ENCODE results near the gene GNG4. TPM values are rescaled to one million over a fixed set of nuclear protein-coding genes. Genes with fewer than 3 reads are reported as not detected.
A peak's percentile ranks its signal among the peaks of the same experiment; 100 is the strongest.

The GNG4 gene
- total RNA-seq, 2 donors from 2014 or later, result 13.5 to 14.2 TPM

- Mint-ChIP-seq H3K27me3 (ENCODE audit: insufficient read depth) (no peaks in the 10 kb centered on the region), H3K4me3 (no peak overlapping the region), H3K27ac (no peak overlapping the region), H3K4me1 (peaks cover 16% of the 10 kb centered on the region), H3K9me3 (no peaks in the 10 kb centered on the region), H3K36me3 (ENCODE audit: low read depth) (no peaks in the 10 kb centered on the region)
- peak; percentile 65 for TF ChIP-seq CTCF (conservative IDR thresholded peaks at IDR 0.05)
- Histone ChIP-seq H3K27me3 (ENCODE audit: control insufficient read depth, insufficient read depth, low read length, poor library complexity, severe bottlenecking) (no peaks in the 10 kb centered on the region), H3K36me3 (ENCODE audit: control insufficient read depth, insufficient read depth, low read length) (no peaks in the 10 kb centered on the region), H3K4me3 (ENCODE audit: low read length) (no peak overlapping the region), H3K27ac (ENCODE audit: low read depth, low read length) (no peak overlapping the region), H3K9me3 (ENCODE audit: control insufficient read depth, low read length) (no peaks in the 10 kb centered on the region), H3K9ac (ENCODE audit: extremely low read depth, low read length, poor library complexity, severe bottlenecking) (no peak overlapping the region), H3K4me1 (ENCODE audit: control insufficient read depth, insufficient read depth, low read length) (no peaks in the 10 kb centered on the region)
- WGBS, 2 experiments (ENCODE audit: insufficient coverage in 1 of 2, insufficient read length in 1 of 2), result 90 to 91% methylated on average over 6 to 7 of the region's 7 CpGs
- DNase-seq, result peak; percentile 78
Observed at GRCh38 chr1:235631816-235632215, 17.8 kb downstream of the GNG4 start.

- DNase-seq, result no peak
- WGBS, 2 experiments (ENCODE audit: insufficient coverage in 1 of 2, insufficient read length in 1 of 2), result 77 to 80% methylated on average over 8 to 10 of the region's 10 CpGs
- Histone ChIP-seq H3K27me3 (ENCODE audit: control insufficient read depth, insufficient read depth, low read length, poor library complexity, severe bottlenecking) (no peaks in the 10 kb centered on the region), H3K27ac (ENCODE audit: low read depth, low read length) (no peak overlapping the region), H3K4me1 (ENCODE audit: control insufficient read depth, insufficient read depth, low read length) (no peaks in the 10 kb centered on the region), H3K9me3 (ENCODE audit: control insufficient read depth, low read length) (no peaks in the 10 kb centered on the region), H3K9ac (ENCODE audit: extremely low read depth, low read length, poor library complexity, severe bottlenecking) (no peak overlapping the region), H3K36me3 (ENCODE audit: control insufficient read depth, insufficient read depth, low read length) (no peaks in the 10 kb centered on the region), H3K4me3 (ENCODE audit: low read length) (no peak overlapping the region)
- no peaks in the 10 kb centered on the region for H3K27me3 Mint-ChIP-seq (ENCODE audit: insufficient read depth)
- peaks cover 21% of the 10 kb centered on the region for H3K4me1 Mint-ChIP-seq
- no peak for TF ChIP-seq CTCF (conservative IDR thresholded peaks at IDR 0.05)
- no peaks in the 10 kb centered on the region for H3K9me3 Mint-ChIP-seq
- H3K36me3 Mint-ChIP-seq (ENCODE audit: low read depth), result no peaks in the 10 kb centered on the region
- no peak overlapping the region for H3K4me3 Mint-ChIP-seq
- no peak overlapping the region for H3K27ac Mint-ChIP-seq
Observed at GRCh38 chr1:235628316-235629005, 21.1 kb downstream of the GNG4 start.

GRCh38 chr1:235625831-235626230 lies 23.8 kb downstream of the GNG4 start:
- Histone ChIP-seq H3K4me3 (ENCODE audit: low read length) (no peak overlapping the region), H3K27me3 (ENCODE audit: control insufficient read depth, insufficient read depth, low read length, poor library complexity, severe bottlenecking) (no peaks in the 10 kb centered on the region), H3K9me3 (ENCODE audit: control insufficient read depth, low read length) (no peaks in the 10 kb centered on the region), H3K4me1 (ENCODE audit: control insufficient read depth, insufficient read depth, low read length) (no peaks in the 10 kb centered on the region), H3K9ac (ENCODE audit: extremely low read depth, low read length, poor library complexity, severe bottlenecking) (no peak overlapping the region), H3K27ac (ENCODE audit: low read depth, low read length) (no peak overlapping the region), H3K36me3 (ENCODE audit: control insufficient read depth, insufficient read depth, low read length) (no peaks in the 10 kb centered on the region)
- 84 to 98% methylated on average over 4 of the region's 4 CpGs for WGBS, 2 experiments (ENCODE audit: insufficient coverage in 1 of 2, insufficient read length in 1 of 2)
- DNase-seq, result no peak
- Mint-ChIP-seq H3K4me3 (no peak overlapping the region), H3K9me3 (no peaks in the 10 kb centered on the region), H3K4me1 (peaks cover 19% of the 10 kb centered on the region), H3K27ac (no peak overlapping the region), H3K27me3 (ENCODE audit: insufficient read depth) (no peaks in the 10 kb centered on the region), H3K36me3 (ENCODE audit: low read depth) (no peaks in the 10 kb centered on the region)
- no peak for TF ChIP-seq CTCF (conservative IDR thresholded peaks at IDR 0.05)
